K562 (cell line): ENCODE measurements around the gene TAF11. TPM values are rescaled to one million over a fixed set of nuclear protein-coding genes. Genes with fewer than 3 reads are reported as not detected.

ENCODE experiments used
- ARID1B ChIP-seq: fragments of 450-650 bp; IDR thresholded peaks from 2 replicates; pipeline ENCODE4 v1.6.1; 2016; ENCODE audit warnings: antibody characterized with exemption, mild to moderate bottlenecking, inconsistent platforms
- ATF3 ChIP-seq, 2 experiments: fragments of 450-650 bp in 1 of 2; sonication (generic) in 1 of 2; formaldehyde crosslinking in 1 of 2; IDR thresholded peaks in 1 of 2; conservative IDR thresholded peaks in 1 of 2; 2 replicates each; pipeline versions ENCODE4 v1.6.1 to v1.8.1; 2016 to 2023; ENCODE audit warnings: mild to moderate bottlenecking in 2 of 2, moderate library complexity in 2 of 2, inconsistent platforms in 1 of 2, missing genetic modification reagents in 1 of 2
- BRD4 ChIP-seq: fragments of 200-600 bp; sonication (generic); IDR thresholded peaks from 2 replicates; pipeline ENCODE4 v1.6.1; 2017; ENCODE audit warnings: inconsistent platforms
- DEAF1 ChIP-seq: fragments of 450-650 bp; formaldehyde crosslinking; IDR thresholded peaks from 2 replicates; pipeline ENCODE4 v1.4.0; 2020; ENCODE audit warnings: mild to moderate bottlenecking, moderate library complexity
- EP300 ChIP-seq: IDR thresholded peaks from 2 replicates; pipeline ENCODE4 v1.6.1; 2012; ENCODE audit warnings: low read length, improper control_type of control experiment
- HDAC2 ChIP-seq: fragments of 450-650 bp; IDR thresholded peaks from 2 replicates; pipeline ENCODE4 v1.6.1; 2016; ENCODE audit warnings: mild to moderate bottlenecking
- HMGN3 ChIP-seq: IDR thresholded peaks from 2 replicates; pipeline ENCODE4 v1.6.1; 2011; ENCODE audit warnings: borderline replicate concordance, low read depth, mild to moderate bottlenecking, mixed read lengths, low read length; ENCODE audit not compliant: insufficient read length; ENCODE audit errors: extremely low read depth
- JUND ChIP-seq, 2 experiments: IDR thresholded peaks; 2 replicates in 1 of 2; 3 replicates in 1 of 2; pipeline ENCODE4 v1.6.1; 2011; ENCODE audit warnings: borderline replicate concordance in 2 of 2, low read depth in 2 of 2, low read length in 2 of 2, improper control_type of control experiment in 1 of 2, missing biosample characterization in 1 of 2, missing genetic modification characterization in 1 of 2, missing genetic modification reagents in 1 of 2
- SAFB2 ChIP-seq: fragments of 200-400 bp; formaldehyde crosslinking; IDR thresholded peaks from 2 replicates; pipeline ENCODE4 v1.6.1; 2018; ENCODE audit warnings: borderline replicate concordance, low read length, low read depth, moderate library complexity; ENCODE audit not compliant: severe bottlenecking
- SNAPC5 ChIP-seq: fragments of 250-450 bp; sonication (Bioruptor Pico); IDR thresholded peaks from 2 replicates; pipeline ENCODE4 v1.8.0; 2021; ENCODE audit warnings: moderate library complexity, mild to moderate bottlenecking, inconsistent platforms
- ZBTB43 ChIP-seq: sonication (generic); formaldehyde crosslinking; IDR thresholded peaks from 2 replicates; pipeline ENCODE4 v1.8.0; 2023; ENCODE audit warnings: mild to moderate bottlenecking, missing genetic modification reagents
- ZHX1 ChIP-seq: fragments of 150-350 bp; conservative IDR thresholded peaks from 2 replicates; pipeline ENCODE4 v1.6.1; 2014; ENCODE audit warnings: low read length
- ZNF395 ChIP-seq: fragments of 200-800 bp; sonication (Bioruptor generic); IDR thresholded peaks from 2 replicates; pipeline ENCODE4 v1.6.1; 2017; ENCODE audit warnings: missing genetic modification characterization, missing compliant biosample characterization
- ZNF639 ChIP-seq, 2 experiments: fragments of 200-800 bp in 1 of 2; sonication (Bioruptor generic) in 1 of 2; sonication (generic) in 1 of 2; formaldehyde crosslinking in 1 of 2; IDR thresholded peaks in 1 of 2; conservative IDR thresholded peaks in 1 of 2; 2 replicates each; pipeline versions ENCODE4 v1.5.0 to v1.6.1; 2016 to 2020; ENCODE audit warnings: missing compliant biosample characterization in 1 of 2, missing genetic modification characterization in 1 of 2, missing genetic modification reagents in 1 of 2
- ZNF79 ChIP-seq: fragments of 250-450 bp; sonication (Bioruptor Pico); IDR thresholded peaks from 2 replicates; pipeline ENCODE4 v1.4.0; 2020; ENCODE audit warnings: low read depth, mild to moderate bottlenecking, moderate library complexity
- polyA plus RNA-seq, 8 experiments: library from polyadenylated mRNA; depleted of rRNA in 4 of 8; stranded (reverse) in 5 of 8; unstranded in 3 of 8; fragments of >200 nt; fragmentation: Nextera tagmentation in 2 of 8; fragmentation: Illumina TruSeq in 1 of 8; extraction: Ambion mirVana in 2 of 8; extraction: Trizol in 1 of 8; gene quantifications; 2 replicates each; pipeline versions ENCODE4 v1.2.1 to v1.2.3, GENCODE V29; 2011 to 2014; ENCODE audit warnings: inconsistent platforms in 1 of 8, missing spikeins in 1 of 8
- total RNA-seq, 7 experiments: library from RNA; depleted of rRNA in 6 of 7; stranded (reverse); fragments of >200 nt in 6 of 7; fragmentation: Illumina TruSeq in 2 of 7; extraction: Trizol in 2 of 7; gene quantifications; 2 replicates each; pipeline versions ENCODE4 v1.2.1 to v1.2.3, GENCODE V29; 2011 to 2021; ENCODE audit warnings: low replicate concordance in 1 of 7

TAF11 gene
- total and polyA plus RNA-seq, 9 of the 15 experiments (the other 6 are each of a cell fraction or from before 2014, with no cell fraction given) = 40.9 to 91.9 (median 71.9) TPM

GRCh38 chr6:34839666-34840352, 48.0 kb downstream of the TAF11 start (continued):
- TF ChIP-seq ZHX1 = no peak
- TF ChIP-seq ZNF395 (CRISPR knock-in tag) = no peak
- TF ChIP-seq DEAF1 (CRISPR knock-in tag) = no peak
- TF ChIP-seq ZBTB43 (CRISPR knock-in tag) = no peak
- no peak for TF ChIP-seq ZNF639 (CRISPR knock-in tag; conservative IDR thresholded peaks at IDR 0.05 in 1 of 2, IDR thresholded peaks at IDR 0.05 in 1 of 2)
- TF ChIP-seq HMGN3 = no peak
- no peak for TF ChIP-seq BRD4
- no peak for TF ChIP-seq SAFB2
- TF ChIP-seq ATF3 (IDR thresholded peaks at IDR 0.05) = no peak
- TF ChIP-seq ATF3 (CRISPR knock-in tag; conservative IDR thresholded peaks at IDR 0.05) = no peak
- no peak for TF ChIP-seq JUND (IDR thresholded peaks at IDR 0.05; ENCODE audit: borderline replicate concordance, low read depth, low read length)
- peak; percentile 32; the same call in 1 of the 3 replicates for TF ChIP-seq JUND (tag; IDR thresholded peaks at IDR 0.05; ENCODE audit: borderline replicate concordance, low read depth, low read length)
- TF ChIP-seq SNAPC5 (CRISPR knock-in tag) = no peak
- peak; percentile 22; the same call in 1 of the 2 replicates for TF ChIP-seq ARID1B
- TF ChIP-seq HDAC2 = no peak
- TF ChIP-seq ZNF79 (CRISPR knock-in tag) = no peak
- TF ChIP-seq EP300 = no peak
